Stimulated activated CD4-positive, alpha-beta T cell treated with anti-CD3 and anti-CD28 coated beads, Interleukin-15, amount 100 ng/mL, for 24 hours (primary cell): ENCODE results near the gene MRPL23.
"Not testable (repeated sequence)": the region's sequence is repeated elsewhere in the genome, so short reads cannot be mapped to it uniquely, and the experiment has no call there.

Experiments
- DNase-seq: peaks from one replicate; pipeline ENCODE4 v3.0.0-alpha.2; 2020

The MRPL23 gene

DNA sequence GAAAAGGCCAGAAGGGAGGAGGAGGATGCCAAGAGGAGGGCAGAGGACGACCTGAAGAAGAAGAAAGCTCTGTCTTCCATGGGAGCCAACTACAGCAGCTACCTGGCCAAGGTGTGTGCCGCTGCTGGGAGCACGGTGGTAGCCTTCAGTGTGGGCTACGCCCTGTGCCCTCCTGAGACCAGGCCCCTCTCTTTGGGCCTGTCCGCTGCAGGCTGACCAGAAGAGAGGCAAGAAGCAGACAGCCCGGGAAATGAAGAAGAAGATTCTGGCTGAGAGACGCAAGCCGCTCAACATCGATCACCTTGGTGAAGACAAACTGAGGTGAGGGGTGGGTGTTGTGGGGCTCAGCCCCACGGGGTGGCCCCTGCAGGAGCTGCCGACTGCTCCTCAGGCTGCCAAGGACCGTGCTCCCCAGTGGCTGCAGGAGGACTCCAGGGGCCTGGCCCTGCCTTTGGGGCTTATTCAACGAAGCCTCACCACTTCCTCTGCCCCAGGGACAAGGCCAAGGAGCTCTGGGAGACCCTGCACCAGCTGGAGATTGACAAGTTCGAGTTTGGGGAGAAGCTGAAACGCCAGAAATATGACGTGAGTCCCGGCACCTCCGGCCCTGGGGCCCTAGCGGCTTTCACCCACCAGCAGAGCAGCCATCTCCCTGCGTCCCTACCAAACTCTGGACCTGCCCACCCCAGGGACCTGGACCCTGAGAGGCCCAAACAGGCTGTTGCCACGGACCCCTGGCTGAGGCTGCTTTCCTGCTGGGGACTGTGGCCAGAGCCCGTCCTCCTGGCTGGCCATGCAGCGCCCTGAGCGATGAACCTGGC is 12.6 kb upstream of the MRPL23 start:
- DNase-seq: no peak

DNA sequence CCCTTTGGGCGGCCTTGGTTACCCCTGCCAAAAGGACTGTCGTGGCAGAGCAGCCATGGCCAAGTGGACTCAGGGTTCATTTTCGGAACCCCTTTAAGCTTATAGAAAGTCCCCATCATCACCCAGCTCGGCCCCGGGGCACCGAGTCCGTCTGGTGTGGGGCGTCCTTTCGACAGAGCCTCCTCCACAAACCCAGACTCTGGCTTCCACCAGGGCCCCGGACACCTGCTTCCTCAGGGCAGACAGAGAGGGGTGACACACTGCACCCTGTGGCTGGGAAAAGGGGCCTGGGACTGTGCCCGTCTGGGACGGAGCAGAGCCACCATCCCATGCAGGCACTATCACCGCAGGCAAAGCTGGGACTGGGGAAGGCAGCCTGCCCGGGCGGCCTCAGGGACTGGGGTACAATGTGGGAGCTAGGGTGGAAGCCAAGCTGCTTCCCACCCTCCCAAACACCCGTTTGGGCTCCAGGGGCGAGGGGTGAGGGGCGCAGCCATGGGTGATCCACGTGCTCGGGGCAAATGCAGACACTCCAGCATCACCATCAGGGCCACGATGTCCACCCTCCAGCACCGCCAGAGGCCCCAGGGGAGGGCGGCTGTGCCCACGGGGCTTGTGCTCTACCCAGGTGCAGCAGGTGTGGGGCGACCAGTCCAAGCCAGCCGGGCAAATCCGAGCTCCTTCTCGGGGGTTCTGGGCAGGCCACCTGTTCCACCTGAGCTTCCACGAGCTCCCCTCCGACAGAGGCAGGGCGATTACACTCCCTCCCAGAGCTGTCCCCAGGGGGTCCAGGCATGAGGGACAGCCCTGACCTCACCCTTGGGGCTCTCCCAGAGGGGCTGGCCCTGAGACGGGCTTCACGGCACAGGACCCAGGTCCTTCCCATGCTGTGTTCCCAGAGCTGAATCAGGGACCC is 11.7 kb upstream of the MRPL23 start:
- DNase-seq: no peak

DNA sequence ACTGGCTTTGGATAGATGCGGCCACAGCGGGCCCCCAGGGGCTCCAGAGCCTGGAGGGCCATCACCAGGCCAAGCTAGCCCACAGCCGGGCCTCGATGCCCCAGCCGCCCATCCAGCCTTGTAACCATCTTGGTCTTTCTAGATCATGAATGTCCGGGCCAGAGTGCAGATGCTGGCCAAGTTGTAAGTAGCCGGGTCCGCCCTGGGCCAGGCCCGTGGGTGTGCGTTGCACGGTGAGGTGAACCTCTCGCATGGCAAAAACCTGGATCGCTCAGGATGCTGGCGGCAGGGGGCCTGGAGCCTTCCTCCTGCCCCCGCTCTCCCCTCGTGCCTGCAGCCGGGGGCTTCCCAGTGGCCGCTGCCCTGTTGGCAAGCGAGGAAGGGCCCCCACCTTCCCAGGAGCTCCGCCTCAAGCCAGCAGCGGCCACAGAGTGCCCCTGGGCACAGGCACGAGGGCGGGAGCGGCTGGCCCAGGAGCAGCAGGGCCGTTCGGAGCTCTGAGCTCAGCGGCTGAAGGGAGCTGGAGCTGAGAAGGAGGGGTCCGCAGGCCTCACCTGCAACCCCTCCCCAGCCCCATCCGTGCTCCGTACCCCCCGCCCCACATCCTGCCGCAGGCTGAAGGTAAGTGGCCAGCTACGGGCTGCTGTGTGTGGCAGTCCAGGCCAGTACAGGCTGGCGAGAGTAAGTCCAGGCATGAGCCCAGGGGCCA is 10.9 kb upstream of the MRPL23 start:
- DNase-seq: no peak

DNA sequence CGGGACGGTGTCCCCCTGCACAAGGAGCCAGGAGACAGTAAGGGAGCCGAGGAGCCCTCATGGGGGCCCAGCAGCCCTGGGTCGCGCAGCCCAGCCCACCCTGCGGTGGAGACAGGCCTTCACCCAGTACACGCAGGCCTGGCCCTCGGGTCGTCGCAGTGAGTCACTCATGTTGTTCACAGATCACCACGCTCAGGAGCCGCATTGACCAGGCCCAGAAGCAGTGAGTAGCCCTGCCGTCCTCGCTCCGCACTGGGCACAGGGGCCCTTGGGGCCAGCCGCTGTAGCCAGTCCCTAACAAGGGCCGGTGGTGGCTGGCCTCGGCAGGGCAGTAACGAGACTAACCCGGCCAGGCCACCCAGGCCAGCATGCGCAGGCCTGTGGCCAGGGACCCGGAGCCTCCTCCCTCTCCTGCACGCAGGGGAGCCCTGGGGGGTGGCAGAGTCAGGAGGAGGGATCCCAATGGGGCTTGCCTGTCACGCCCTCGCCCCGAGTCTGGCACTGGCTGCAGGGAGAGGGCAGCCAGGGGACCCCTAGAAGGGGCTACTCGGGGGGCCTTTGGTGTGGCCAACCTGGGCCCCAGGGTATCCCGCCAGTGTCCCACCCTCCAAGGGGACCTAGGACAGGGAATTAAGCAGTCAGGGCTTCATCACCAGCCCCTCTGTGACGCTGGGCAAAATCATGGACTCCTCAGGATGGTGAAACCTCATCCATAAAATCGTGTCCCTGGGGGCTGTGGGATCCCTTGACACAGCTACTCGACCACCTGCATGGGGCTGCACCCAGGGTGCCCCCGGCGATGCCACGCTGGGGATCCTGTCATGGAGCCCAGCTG is 10.1 kb upstream of the MRPL23 start:
- no peak for DNase-seq

DNA sequence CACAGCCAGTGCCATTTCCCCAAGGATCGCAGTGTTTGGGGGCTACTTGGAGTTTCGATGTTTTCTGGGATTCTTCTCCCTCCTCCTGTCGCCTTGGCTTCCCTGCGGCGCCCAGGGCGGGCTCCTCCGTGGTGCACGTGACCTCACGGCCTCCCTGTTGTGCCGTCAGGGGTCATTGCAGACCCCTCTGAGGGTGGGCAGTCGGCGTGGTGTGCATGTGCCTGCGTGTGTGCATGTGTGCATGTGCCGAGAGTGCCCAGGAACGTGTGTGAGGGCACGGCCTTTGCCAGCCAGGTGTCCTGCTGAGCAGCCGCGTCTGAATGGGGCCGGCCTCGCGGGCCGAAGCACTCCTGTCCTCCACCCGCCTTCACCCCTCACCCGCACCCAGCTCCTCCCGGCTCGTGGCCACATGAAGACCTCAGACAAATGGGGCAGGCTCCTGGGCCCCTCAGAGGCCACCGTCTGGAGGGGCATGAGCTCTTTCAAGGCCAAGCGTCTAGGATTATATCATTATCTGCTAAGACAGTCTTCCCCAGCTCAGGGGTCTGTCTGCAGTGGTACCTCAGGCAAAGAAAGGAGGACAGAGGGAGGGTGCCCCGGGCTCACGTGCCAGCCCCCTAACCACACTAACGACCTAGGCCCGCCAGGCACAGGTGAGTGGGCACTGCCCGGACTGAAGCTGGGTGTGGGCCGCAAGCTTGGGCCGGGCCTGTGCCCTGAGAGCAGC is 9.4 kb upstream of the MRPL23 start:
- DNase-seq: no peak

DNA sequence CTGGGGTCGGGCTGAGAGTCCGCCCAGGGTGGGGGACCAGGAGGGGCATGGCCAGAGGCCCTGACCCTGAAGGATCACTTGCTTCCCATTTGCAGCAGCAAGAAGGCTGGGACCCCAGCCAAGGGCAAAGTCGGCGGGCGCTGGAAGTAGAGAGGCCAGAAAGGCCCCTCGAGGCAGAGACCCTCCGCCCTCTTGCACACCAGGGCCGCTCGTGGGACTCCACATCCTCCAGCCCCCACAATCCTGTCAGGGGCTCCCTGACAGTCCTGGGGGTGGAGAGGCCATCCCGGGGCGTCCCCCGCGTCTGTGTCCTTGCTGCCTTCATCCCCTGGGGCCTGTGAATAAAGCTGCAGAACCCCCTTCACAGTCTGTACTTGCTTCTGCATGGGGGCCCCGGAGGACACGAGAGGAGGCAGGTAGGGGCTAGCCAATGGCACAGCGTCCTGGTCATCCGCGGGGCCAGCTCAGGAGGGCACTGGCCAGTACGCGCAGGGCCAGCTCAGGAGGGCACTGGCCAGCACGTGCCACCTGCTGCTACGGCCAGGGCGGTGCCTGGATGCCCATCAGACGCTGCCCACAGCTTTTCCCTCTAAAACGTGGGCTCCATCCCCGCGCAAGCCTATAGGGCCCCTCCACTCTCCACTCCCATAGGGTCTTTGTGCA is 8.7 kb upstream of the MRPL23 start:
- DNase-seq: no peak

DNA sequence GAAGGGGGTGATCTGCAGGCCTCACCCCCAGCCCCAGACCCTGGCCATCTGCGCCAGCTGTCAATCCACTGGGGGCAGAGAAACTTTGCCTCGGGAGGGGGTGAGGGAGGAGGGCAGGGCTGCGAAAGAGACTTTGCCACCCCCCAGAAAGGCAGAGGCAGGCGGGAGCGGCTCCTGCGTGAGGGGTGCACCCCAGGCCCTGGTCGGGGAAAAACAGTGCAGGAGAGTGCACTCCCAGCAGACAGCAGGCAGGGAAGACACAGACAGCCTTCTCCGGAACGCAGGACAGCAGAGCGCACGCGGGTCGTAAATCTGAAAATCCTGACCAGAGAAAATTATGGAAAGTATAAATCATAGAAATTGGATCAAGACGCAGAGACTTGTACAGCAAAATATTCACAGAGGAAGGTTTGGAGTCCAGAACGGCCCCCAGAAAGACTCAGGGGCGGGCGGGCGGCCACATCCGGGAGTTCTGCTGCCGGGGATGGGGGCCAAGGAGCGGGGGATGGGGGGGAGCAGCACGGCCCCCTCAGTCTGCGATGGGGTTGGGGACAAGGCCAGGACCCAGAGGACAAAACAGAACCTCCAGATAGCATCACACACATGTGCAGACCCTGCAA is 8.0 kb upstream of the MRPL23 start:
- no peak for DNase-seq

DNA sequence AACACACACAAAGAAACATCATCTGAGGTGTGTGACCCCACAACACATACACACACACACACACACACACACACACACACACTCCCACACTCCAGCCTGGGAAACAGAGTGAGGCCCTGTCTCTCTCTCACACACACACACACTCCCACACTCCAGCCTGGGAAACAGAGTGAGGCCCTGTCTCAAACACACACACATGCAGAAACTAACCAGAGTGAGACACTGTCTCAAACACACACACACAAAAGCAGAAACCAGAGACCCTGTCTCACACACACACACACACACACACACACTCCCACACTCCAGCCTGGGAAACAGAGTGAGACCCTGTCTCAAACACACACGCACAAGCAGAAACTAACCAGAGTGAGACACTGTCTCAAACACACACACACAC is 7.3 kb upstream of the MRPL23 start:
- not testable (repeated sequence) for DNase-seq

DNA sequence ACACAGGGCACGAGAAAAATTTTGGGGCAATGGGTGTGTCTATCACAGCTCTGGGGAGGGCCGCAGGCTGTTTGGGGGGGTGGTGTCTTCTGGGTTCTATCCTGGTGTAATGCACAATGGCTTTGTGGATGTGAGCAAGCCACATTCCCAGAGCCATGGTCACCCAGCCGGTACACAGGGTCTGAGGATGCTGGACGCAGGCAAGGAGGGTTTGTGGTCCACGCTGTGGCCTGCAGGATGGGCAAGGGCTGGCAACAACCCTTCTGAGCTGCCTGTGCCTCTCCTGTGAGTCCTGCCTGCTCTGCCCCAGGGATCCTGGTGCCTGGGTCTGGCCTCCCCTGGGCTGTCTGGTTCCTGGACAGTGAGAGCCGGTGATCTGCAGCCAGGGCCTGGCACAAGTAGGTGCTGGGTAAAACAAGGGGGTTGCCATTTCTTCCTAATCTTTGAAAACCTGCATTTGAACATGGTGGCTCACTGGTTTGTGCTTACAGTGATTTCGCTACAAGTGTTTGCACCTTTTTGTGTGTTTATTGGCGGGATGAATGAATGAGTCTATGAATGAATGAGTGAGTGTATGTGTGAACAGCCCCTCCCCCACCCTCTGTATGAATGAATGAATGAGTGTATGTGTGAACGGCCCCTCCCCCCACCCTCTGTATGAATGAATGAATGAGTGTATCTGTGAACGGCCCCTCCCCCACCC is 4.4 kb upstream of the MRPL23 start:
- DNase-seq: no peak

DNA sequence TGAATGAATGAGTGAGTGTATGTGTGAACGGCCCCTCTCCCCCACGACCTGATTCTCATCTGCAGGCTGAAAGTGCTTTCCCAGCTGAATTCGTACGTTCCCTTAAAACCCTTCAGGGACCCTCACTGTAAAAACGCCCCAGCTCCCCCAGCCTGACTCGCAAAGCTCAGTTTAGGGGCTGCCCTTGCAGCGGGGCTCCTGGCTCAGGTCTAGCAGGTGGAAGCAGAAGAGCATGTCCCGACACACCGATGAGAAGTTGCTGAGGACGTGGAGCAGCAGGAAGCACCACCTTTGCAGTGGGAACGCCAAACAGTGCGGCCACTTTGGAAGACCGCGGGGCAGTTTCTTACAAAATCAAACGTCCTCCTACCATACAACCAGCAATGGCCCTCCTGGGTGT is 3.6 kb upstream of the MRPL23 start:
- DNase-seq: no peak

DNA sequence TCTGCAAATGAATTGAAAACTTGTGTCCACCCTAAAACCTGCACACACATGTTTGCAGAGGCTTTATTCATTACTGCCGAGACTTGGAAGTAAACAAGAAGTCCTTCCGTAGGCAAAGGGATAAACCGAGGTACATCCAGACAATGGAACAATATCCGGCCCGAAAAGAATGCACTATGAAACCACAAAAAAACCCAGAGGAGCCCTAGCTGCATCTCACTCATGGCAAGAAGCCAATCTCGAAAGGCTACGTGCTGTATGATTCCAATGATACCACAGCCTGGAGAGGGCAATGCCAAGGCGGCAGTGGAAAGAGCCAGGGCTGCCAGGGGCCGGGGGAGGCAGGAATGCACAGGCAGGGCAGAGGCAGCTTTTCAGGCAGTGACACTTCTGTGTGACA is 3.2 kb upstream of the MRPL23 start:
- no peak for DNase-seq

DNA sequence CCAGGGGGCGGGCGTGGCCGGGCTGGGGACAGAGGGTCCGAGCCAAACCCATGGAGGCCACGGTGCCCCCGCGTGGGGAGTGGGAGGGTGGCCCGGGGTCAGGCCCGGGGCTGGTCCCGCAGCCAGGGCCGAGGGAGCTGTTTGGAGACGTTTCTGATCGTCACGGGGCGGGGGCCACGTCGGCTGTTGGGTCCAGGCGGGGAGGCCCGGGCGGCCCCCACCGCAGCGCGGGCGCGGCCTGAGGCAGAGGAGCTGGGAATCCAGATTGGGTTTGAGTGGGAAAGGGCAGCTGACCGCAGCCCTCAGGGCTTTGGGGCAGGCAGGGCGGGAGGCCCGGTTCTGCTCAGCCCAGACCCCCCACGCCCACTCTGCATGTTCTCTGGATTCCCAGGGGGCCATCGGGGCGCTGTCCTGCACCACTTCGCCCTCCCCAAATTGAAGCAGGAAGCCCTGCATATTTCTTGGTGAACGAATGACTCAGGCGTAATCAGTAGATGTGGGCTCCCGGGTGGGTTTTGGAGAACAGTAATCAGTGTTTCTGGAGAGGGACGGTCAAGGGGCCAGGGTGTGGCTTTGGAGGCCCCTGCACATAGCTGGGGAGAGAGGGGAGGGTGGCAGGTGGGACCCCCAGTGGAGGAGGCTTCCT is 583 bp downstream of the MRPL23 start:
- DNase-seq: no peak

DNA sequence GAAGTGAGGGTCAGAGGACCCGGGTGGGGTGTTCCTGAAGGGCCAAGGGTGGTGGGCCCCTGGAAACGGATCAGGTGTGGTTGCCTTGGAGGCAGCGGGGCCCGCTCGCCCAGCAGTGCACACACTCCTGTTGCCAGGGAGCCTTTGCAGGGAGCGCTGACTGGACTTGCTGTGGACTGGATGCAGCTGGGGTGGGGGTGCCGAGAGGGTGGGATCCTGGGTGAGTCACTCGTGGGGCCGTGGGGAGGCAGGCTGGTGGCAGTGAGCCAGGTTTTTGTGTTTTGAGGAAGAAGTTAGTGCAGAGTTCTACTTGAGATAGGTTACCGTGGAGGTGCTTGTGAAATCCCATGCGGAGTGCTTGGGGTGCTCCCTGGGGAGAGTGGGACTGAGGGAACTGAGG is 1.3 kb downstream of the MRPL23 start:
- no peak for DNase-seq

DNA sequence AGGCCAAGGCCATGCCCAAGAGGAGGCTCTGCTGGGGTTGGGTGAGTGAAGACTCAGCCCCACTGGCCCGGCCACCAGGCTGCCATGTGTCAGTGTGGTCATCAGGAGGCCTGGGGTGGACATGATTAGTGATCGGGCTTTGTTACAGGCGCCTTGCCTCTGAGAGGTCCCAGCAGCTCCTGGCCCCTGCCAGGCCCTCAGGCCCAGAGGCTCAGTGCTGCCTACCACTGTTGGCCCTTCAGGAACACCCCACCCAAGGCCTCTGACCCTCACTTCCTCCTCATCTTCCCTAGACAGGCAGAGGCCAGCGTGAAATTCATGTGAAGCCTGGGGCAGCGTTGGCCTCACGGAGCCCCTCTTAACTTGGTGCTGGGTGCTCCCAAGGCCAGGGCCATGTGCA is 2.2 kb downstream of the MRPL23 start:
- DNase-seq: no peak

DNA sequence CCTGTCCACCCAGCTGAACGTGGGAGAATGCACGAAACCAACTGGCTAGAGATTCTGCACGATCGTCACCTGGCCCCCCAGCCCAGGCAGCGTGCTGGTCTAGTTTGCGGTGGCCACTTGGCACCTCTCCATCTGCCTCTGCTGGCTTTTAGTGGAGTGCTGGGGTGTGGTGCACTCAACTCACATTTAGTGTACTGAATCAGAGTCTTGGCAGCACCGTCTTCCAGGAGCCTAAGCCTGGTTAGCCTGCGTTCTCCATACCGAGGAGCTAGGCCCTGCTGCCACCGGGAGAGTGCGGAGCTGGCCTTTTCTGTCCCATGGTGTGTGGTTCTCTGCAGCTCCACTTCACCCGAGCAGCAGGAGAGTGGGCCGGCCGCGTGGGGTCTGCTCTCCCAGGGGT is 2.8 kb downstream of the MRPL23 start:
- no peak for DNase-seq

DNA sequence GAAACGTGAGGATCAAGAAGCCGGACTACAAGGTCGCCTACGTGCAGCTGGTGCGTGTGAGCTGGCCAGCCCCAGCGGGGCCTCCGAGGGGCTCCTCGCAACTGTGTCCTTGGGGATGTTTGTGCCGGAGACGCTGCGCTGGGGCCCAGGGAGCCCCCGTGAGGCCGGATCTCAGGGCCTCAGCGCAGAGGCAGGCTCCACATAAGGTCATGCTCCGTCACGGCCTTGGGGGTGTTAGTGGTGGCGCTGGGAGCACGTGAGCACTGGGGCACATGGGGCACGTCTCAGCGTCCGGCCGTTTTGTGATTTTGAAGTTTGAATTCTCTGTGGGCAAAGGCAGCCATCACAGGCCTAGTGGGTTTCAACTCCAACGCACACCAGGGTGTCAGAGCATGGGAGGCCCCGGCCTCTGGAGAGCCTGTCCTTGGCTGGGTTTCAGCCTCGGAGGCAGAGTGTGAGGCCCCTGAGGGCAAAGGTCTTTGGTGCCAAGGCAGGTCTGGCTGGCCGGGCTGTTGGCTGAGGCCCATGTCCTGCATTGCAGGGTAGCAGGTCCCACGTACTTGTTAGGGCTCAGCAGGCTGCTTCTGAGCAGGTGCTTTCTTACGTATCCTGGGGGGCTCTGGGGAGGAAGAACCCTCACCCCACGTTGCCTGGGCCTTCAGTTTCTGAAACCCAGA is 5.8 kb downstream of the MRPL23 start:
- DNase-seq: no peak

DNA sequence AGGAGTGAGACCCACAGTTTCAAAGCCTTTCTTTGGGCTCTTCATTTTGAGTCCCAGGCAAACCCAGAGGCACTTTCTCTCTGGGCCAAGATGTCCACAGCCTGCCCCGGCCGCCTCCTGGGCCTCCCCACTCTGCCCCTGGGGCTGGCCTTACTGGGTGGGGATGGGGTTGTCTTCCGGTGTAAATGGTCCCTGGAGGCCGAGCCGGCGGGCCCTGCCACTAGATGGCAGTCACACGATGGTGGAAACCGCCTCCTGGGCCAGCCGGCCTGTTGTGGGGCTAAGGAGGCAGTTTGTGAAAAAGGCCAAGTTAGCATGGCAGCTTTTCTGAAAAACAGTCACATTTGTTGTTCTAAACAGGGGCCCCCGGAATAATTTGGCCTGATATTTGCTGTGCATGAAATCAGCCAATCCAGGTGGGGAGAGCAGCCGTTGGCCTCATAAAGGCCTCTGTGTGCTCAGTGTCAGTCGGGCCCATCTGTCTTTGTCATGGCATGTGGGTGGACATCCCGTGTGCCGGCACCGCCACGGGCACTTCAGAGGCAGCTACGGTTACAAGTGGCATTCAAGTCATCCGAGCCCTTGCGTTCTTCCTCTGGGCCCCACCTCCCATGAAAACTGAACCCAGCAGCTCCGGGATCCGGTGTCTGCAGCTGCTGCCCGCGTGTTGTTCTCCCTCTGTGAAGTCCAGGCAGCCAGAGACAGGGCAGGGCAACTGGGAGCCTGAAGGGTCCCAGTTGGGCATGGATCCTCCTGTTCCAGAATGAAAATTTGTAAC is 6.5 kb downstream of the MRPL23 start:
- DNase-seq: peak; percentile 19

DNA sequence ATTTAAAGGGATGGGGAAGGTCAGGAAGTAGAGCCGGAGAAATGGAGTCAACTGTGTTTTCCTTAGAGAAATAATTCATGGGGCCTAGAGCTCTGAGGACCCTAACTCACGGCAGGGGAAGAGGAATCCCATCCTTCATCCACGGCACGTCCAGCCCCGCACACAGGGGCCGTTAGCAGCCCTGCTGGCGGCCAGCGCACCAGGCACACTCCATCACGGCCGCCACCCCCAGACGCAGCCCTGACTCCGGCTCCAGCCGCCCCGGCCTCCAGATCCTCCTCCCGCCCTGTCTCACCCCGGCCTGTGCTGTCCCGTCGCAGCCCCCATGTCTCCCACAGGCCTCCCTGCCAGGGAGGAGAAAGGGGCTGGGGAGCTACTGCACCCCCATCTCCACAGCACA is 11.2 kb downstream of the MRPL23 start:
- no peak for DNase-seq
